IMR-90 (cell line): ENCODE data around the gene DCLRE1C. TPM values are rescaled to one million over a fixed set of nuclear protein-coding genes. Genes with fewer than 3 reads are reported as not detected.

Source experiments
- ATAC-seq: fragments of 200-7000 bp; cut with Tn5 transposase; 2 replicates; pipeline ENCODE4 v1.9.1; 2020; ENCODE audit warnings: low read depth, mild to moderate bottlenecking, moderate library complexity
- BruUV-seq: library from RNA; stranded (reverse); fragments of 400-500 nt; replicated peaks from 2 replicates; lab custom pipeline; 2021; lab: Mats Ljungman, UMichigan
- CTCF ChIA-PET: fragments of 300-600 bp; formaldehyde crosslinking; extraction: SDS; loops from one replicate; lab custom pipeline; 2021; ENCODE audit warnings: antibody characterized with exemption; lab: Yijun Ruan, JAX
- POLR2A ChIA-PET: fragments of 300-600 bp; sonication (Branson Sonifier 250); formaldehyde crosslinking; loops from one replicate; lab custom pipeline; 2022; ENCODE audit warnings: antibody characterized with exemption; ENCODE audit not compliant: unreplicated experiment; lab: Charles Lee
- DNase-seq: peaks from one replicate; pipeline ENCODE4 v3.0.0; 2013
- H2AFZ ChIP-seq: replicated peaks from 2 replicates; pipeline ENCODE3; 2013; ENCODE audit warnings: low read length, mild to moderate bottlenecking; ENCODE audit not compliant: poor library complexity
- H2AK5ac ChIP-seq: 2 replicates; pipeline ENCODE4 v1.6.1; 2013; ENCODE audit warnings: low read depth, low read length, inconsistent platforms
- H2AK9ac ChIP-seq: replicated peaks from 2 replicates; pipeline ENCODE3; 2013; ENCODE audit warnings: mild to moderate bottlenecking, low read depth, low read length, moderate library complexity; ENCODE audit not compliant: poor library complexity
- H2BK120ac ChIP-seq: 2 replicates; pipeline ENCODE4 v1.6.1; 2013; ENCODE audit warnings: low read depth, low read length, inconsistent platforms
- H2BK15ac ChIP-seq: 3 replicates; pipeline ENCODE4 v1.6.1; 2013; ENCODE audit warnings: low read depth, low read length, inconsistent platforms
- H2BK20ac ChIP-seq: 2 replicates; pipeline ENCODE4 v1.6.1; 2013; ENCODE audit warnings: low read depth, mild to moderate bottlenecking, inconsistent platforms, low read length, moderate library complexity
- H2BK5ac ChIP-seq: 2 replicates; pipeline ENCODE4 v1.6.1; 2013; ENCODE audit warnings: mild to moderate bottlenecking, low read depth, low read length, inconsistent platforms; ENCODE audit not compliant: poor library complexity, severe bottlenecking
- H3K14ac ChIP-seq: replicated peaks from 2 replicates; pipeline ENCODE4 v1.6.1; 2013; ENCODE audit warnings: low read depth, low read length, inconsistent platforms
- H3K18ac ChIP-seq: 2 replicates; pipeline ENCODE4 v1.6.1; 2013; ENCODE audit warnings: low read depth, low read length, control low read depth
- H3K23ac ChIP-seq: 2 replicates; pipeline ENCODE4 v1.6.1; 2013; ENCODE audit warnings: low read depth, low read length, inconsistent platforms
- H3K27ac ChIP-seq: 2 replicates; pipeline ENCODE4 v1.5.1; 2013; ENCODE audit warnings: mild to moderate bottlenecking, control low read depth, low read length; ENCODE audit not compliant: insufficient read depth
- H3K27me3 ChIP-seq: 2 replicates; pipeline ENCODE4 v1.6.1; 2013; ENCODE audit warnings: low read length; ENCODE audit not compliant: control insufficient read depth, insufficient read depth
- H3K36me3 ChIP-seq: 2 replicates; pipeline ENCODE4 v1.6.1; 2013; ENCODE audit warnings: low read length, mixed read lengths; ENCODE audit not compliant: control insufficient read depth, insufficient read depth
- H3K4ac ChIP-seq: 2 replicates; pipeline ENCODE4 v1.6.1; 2013; ENCODE audit warnings: low read depth, low read length, inconsistent platforms
- H3K4me1 ChIP-seq: 2 replicates; pipeline ENCODE4 v1.6.1; 2013; ENCODE audit warnings: low read length, mixed read lengths; ENCODE audit not compliant: control insufficient read depth, insufficient read depth
- H3K4me2 ChIP-seq: 2 replicates; pipeline ENCODE4 v1.6.1; 2013; ENCODE audit warnings: low read depth, mild to moderate bottlenecking, control low read depth, low read length, moderate library complexity
- H3K4me3 ChIP-seq: 2 replicates; pipeline ENCODE4 v1.5.1; 2013; ENCODE audit warnings: low read depth, mild to moderate bottlenecking, control low read depth, low read length, moderate library complexity; ENCODE audit not compliant: insufficient read depth
- H3K56ac ChIP-seq: 2 replicates; pipeline ENCODE4 v1.6.1; 2013; ENCODE audit warnings: low read length, inconsistent platforms; ENCODE audit not compliant: insufficient read depth; ENCODE audit errors: extremely low read depth
- H3K79me1 ChIP-seq, 2 experiments: 2 replicates each; pipeline ENCODE4 v1.6.1; 2013; ENCODE audit warnings: low read length in 2 of 2, inconsistent platforms in 1 of 2, low read depth in 1 of 2
- H3K9ac ChIP-seq: 2 replicates; pipeline ENCODE4 v1.6.1; 2013; ENCODE audit warnings: low read depth, low read length, control low read depth
- H3K9me1 ChIP-seq: 2 replicates; pipeline ENCODE4 v1.6.1; 2013; ENCODE audit warnings: low read length, inconsistent platforms; ENCODE audit not compliant: insufficient read depth
- H3K9me3 ChIP-seq: 2 replicates; pipeline ENCODE4 v1.6.1; 2013; ENCODE audit warnings: low read length; ENCODE audit not compliant: control insufficient read depth, insufficient read depth
- H4K20me1 ChIP-seq: 2 replicates; pipeline ENCODE4 v1.6.1; 2013; ENCODE audit warnings: low read length, inconsistent platforms; ENCODE audit not compliant: insufficient read depth
- H4K5ac ChIP-seq: 2 replicates; pipeline ENCODE4 v1.6.1; 2013; ENCODE audit warnings: mild to moderate bottlenecking, low read depth, low read length, control low read depth
- H4K8ac ChIP-seq, 2 experiments: 2 replicates each; pipeline ENCODE4 v1.6.1; 2013; ENCODE audit warnings: low read depth in 2 of 2, low read length in 2 of 2, control low read depth in 1 of 2, inconsistent platforms in 1 of 2
- H4K91ac ChIP-seq: 2 replicates; pipeline ENCODE4 v1.6.1; 2013; ENCODE audit warnings: low read depth, low read length, inconsistent platforms; ENCODE audit not compliant: insufficient read depth
- CTCF ChIP-seq: conservative IDR thresholded peaks from 2 replicates; pipeline ENCODE4 v1.5.1; 2012; ENCODE audit warnings: mild to moderate bottlenecking, low read depth, low read length, improper control_type of control experiment
- NFE2L2 ChIP-seq: fragments of 150-350 bp; IDR thresholded peaks from 2 replicates; pipeline ENCODE4 v1.6.1; 2016; ENCODE audit warnings: low read depth, mild to moderate bottlenecking, low read length
- RAD21 ChIP-seq: IDR thresholded peaks from 2 replicates; pipeline ENCODE4 v1.6.1; 2012; ENCODE audit warnings: low read length, improper control_type of control experiment
- SMC3 ChIP-seq: fragments of 150-350 bp; IDR thresholded peaks from 2 replicates; pipeline ENCODE4 v1.6.1; 2016; ENCODE audit warnings: low read depth, mild to moderate bottlenecking, antibody characterized with exemption, low read length, moderate library complexity
- WGBS, 2 experiments: methylation state at CpG; one replicate each; pipeline versions ENCODE4 v1.1.5 to v1.1.7; 2013; ENCODE audit warnings: missing lambda C conversion rate in 2 of 2; ENCODE audit not compliant: insufficient read length in 1 of 2; ENCODE audit errors: extremely low coverage in 2 of 2; 5-methylcytosine and 5-hydroxymethylcytosine counted together
- dilution Hi-C: fragments of 300-500 bp; cut with HindIII; formaldehyde crosslinking; loops from one replicate; pipeline ENCODE4 v1.14.3; 2018; ENCODE audit warnings: low sequenced_read_pairs; ENCODE audit not compliant: unreplicated experiment
- in situ Hi-C: fragments of 300-500 bp; cut with MboI; formaldehyde crosslinking; loops from 3 replicates; pipeline ENCODE4 v1.14.3; 2019; ENCODE audit warnings: low sequenced_read_pairs, inconsistent platforms, mixed read lengths
- intact Hi-C: fragments of 100-400 bp; cut with micrococcal nuclease; formaldehyde crosslinking; loops from 2 replicates; pipeline ENCODE4 v1.10.0; 2022
- polyA plus RNA-seq, 3 experiments: library from polyadenylated mRNA; depleted of rRNA; stranded (reverse); fragments of >200 nt; gene quantifications; 2 replicates each; pipeline ENCODE4 v1.2.3, GENCODE V29; 2012; ENCODE audit warnings: low replicate concordance in 1 of 3
- total RNA-seq: library from RNA; depleted of rRNA; stranded (reverse); fragments of >200 nt; gene quantifications from 2 replicates; pipeline ENCODE4 v1.2.3, GENCODE V29; 2012

DCLRE1C gene
- total and polyA plus RNA-seq, 2 of the 4 experiments (the other 2 are of a cell fraction) = 2.9 to 8.1 TPM

GRCh38 chr10:14971867-14972448 is 18.1 kb upstream of the DCLRE1C start:
- intact Hi-C loops = no loop called here
- peak overlapping the region; percentile 49 for H2AFZ ChIP-seq

More at GRCh38 chr10:14971867-14972448, 18.1 kb upstream of the DCLRE1C start:
- Histone ChIP-seq H3K4ac (no peak overlapping the region), H2AK9ac (no peak overlapping the region), H3K14ac (no peak overlapping the region), H4K5ac (no peak overlapping the region), H3K4me1 (no peaks in the 10 kb centered on the region), H2BK120ac (no peak overlapping the region), H3K79me1 (no peaks in the 10 kb centered on the region), H3K23ac (no peak overlapping the region), H3K27me3 (peaks cover 5% of the 10 kb centered on the region), H3K9me1 (no peaks in the 10 kb centered on the region), H4K20me1 (no peaks in the 10 kb centered on the region), H2BK15ac (no peak overlapping the region), H2BK20ac (no peak overlapping the region), H3K27ac (no peak overlapping the region), H3K9me3 (no peaks in the 10 kb centered on the region), H3K9ac (no peak overlapping the region), H4K91ac (no peak overlapping the region), H2AK5ac (no peak overlapping the region), H2BK5ac (no peak overlapping the region), H3K4me3 (no peak overlapping the region), H3K36me3 (no peaks in the 10 kb centered on the region), H3K4me2 (no peak overlapping the region), H3K56ac (no peak overlapping the region), H3K18ac (no peak overlapping the region), H4K8ac (no peak overlapping the region)
- no peak for DNase-seq
- ChIA-PET CTCF (interaction anchor here (0.6 to 0.7 kb wide), 3 partner anchors 22 to 91 kb away, joined by 3 to 8 read pairs (median 3); no protein-coding TSS in a partner anchor), POLR2A (no interaction called here)
- in situ Hi-C loops = no loop called here
- dilution Hi-C loops = no loop called here
- peak; percentile 40; the same call in 1 of the 2 replicates for ATAC-seq
- peak; percentile 42 for TF ChIP-seq RAD21
- TF ChIP-seq NFE2L2 = no peak
- TF ChIP-seq CTCF = peak; percentile 39
- TF ChIP-seq SMC3 = no peak
- BruUV-seq = no TSS peak
- WGBS, 2 experiments = no CpG with 5 or more reads among the region's 4 CpGs
